ENCODE data around the gene ZDHHC1.

The ZDHHC1 gene, protein sequence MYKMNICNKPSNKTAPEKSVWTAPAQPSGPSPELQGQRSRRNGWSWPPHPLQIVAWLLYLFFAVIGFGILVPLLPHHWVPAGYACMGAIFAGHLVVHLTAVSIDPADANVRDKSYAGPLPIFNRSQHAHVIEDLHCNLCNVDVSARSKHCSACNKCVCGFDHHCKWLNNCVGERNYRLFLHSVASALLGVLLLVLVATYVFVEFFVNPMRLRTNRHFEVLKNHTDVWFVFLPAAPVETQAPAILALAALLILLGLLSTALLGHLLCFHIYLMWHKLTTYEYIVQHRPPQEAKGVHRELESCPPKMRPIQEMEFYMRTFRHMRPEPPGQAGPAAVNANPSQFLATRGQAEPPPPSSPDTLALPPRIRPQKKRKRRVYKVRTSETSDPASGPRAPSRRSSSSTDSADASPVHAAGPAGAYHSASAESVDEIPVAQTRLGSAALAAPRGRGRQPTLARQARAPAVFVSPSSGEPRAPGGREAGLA

DNA sequence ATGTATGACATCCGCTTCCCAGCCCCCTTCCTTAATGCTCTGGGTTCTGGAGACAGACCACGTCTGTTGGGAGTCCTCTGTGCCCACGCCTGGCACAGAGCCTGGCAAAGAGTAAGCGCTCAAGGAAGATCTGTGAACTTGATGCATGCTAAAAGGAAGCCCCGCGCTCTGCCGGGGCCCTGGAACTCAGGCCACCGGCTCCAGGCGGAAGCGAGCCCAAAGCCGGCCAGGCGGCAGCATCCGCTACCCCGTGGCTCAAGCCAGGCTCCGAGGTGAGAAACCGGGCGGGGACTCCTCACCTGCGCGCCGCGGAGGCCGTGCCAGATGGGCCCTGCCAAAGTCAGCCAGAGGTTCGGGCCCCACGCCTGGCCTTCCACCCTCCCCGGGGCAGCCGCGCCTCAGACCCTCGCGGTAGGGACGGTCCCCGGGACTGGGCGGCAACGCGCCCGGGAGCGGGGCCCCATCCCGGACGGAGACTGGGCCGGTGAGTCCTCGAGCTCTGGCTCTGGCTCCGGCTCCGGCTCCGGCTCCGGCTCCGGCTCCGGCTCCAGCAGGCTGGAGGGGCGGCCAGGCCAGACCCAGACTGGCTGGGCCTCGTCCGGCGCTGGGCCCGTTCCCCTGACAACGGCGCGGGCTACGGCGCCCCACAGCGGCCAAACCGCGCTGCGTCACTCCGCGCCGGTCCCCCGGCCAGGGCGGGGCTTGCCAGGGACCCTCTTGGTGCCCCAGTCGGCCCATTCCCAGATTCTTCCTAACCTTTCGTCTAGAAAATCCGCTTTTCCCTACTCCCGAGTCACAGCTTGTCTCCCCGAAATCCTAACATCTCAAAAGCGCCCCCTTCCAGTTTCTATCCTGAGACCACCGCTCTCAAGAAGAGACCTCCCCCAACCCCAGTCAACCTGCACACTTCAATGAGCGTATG, at the start of gene ZDHHC1:
Gene ZDHHC1, minus strand, starts transcription at position 606 of the 922 bp plus-strand sequence. CDS start 8,702 bp downstream, outside the sequence.
- Mint-ChIP-seq H3K9me3 (no peaks in the 10 kb centered on the region), H3K27me3 (ENCODE audit: low read depth) (peaks cover 46% of the 10 kb centered on the region), H3K27ac (peak within 1 kb of the TSS; percentile 71), H3K4me1 (ENCODE audit: low read depth) (peaks cover 11% of the 10 kb centered on the region), H3K4me3 (peak within 1 kb of the TSS; percentile 80), H3K36me3 (ENCODE audit: low read depth) (no peaks in the 10 kb centered on the region)

DNA sequence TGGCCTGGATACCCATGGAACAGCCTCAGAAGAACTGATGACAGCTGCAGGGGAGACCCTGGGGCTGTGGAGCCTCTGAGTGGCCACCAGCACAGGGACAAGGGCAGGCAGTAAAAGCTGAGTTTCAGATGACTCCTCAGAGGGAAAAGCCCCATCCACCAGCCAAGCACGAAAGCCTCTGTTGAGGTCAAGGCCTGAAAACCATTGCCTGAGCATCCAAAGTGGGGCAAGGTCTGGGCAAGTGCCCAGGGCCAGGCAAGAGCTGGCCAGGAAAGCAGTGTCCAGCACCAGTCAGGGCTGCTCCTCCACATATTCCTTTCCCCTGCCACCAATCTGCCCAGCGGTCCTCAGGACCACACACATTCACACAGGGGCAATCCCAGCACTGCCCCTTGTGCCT, 48.3 kb upstream of the ZDHHC1 start:
- Mint-ChIP-seq H3K27ac (no peak overlapping the region), H3K4me1 (ENCODE audit: low read depth) (peaks cover 5% of the 10 kb centered on the region), H3K9me3 (no peaks in the 10 kb centered on the region), H3K4me3 (no peak overlapping the region), H3K36me3 (ENCODE audit: low read depth) (no peaks in the 10 kb centered on the region), H3K27me3 (ENCODE audit: low read depth) (no peaks in the 10 kb centered on the region)

DNA sequence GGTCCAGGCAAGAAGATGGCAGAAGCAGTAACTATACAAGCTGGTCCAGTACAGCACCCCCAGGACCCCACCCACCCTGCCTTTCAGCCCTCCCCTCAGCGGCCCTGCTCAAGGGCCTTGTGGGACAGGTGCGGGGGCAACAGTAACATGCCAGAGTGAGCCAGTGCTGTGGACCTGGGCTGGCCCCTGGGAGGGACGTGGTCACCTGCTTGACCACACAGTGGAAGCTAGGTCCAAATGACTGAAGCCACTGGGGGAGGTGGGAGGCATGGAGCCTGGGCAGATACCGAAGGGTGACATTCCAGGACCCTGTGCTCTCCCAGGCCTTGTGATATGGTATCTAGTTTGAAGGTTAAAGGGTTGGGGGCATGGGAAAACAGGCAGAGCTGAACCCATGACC, 47.4 kb upstream of the ZDHHC1 start:
- Mint-ChIP-seq H3K27ac (no peak overlapping the region), H3K4me3 (no peak overlapping the region), H3K36me3 (ENCODE audit: low read depth) (no peaks in the 10 kb centered on the region), H3K4me1 (ENCODE audit: low read depth) (peaks cover 7% of the 10 kb centered on the region), H3K27me3 (ENCODE audit: low read depth) (no peaks in the 10 kb centered on the region), H3K9me3 (no peaks in the 10 kb centered on the region)

DNA sequence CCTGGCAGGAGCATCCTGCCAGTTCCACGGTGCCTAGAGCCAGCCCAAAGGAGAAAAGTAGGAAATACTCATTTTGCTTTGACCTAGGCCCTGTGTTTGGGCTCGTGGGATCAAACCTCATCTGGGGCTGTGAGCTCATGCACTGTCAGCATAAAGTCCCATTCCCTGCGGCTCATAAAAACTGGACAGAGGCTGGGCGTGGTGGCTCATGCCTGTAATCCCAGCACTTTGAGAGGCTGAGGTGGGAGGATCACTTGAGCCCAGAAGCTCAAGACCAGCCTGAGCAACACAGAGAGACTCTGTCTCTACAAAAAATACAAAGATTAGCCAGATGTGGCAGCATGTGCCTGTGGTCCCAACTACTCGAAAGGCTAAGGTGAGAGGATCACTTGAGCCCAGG, 46.8 kb upstream of the ZDHHC1 start:
- H3K36me3 Mint-ChIP-seq (ENCODE audit: low read depth) = no peaks in the 10 kb centered on the region
- H3K9me3 Mint-ChIP-seq = no peaks in the 10 kb centered on the region
- H3K27me3 Mint-ChIP-seq (ENCODE audit: low read depth) = no peaks in the 10 kb centered on the region
- no peak overlapping the region for H3K4me3 Mint-ChIP-seq
- no peak overlapping the region for H3K27ac Mint-ChIP-seq
- H3K4me1 Mint-ChIP-seq (ENCODE audit: low read depth) = peaks cover 8% of the 10 kb centered on the region

DNA sequence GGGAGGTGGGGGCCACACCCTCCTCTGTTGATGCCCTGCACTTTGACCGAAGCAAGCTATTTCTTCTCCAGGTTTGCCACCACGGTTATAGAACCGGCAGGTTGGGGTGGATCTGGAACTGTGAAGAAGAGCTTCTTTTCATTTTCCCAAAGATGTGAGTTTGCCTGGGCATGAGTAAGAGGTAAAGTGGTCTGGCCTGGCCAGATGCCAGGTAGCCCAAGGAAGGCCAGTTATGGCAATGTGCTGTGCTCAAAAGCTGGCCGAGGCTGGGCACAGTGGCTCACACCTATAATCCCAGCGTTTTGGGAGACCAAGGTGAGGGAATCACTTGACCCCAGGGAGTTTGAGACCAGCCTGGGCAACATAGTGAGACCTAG, 46.0 kb upstream of the ZDHHC1 start:
- H3K27me3 Mint-ChIP-seq (ENCODE audit: low read depth) = no peaks in the 10 kb centered on the region
- H3K4me3 Mint-ChIP-seq = no peak overlapping the region
- H3K4me1 Mint-ChIP-seq (ENCODE audit: low read depth) = peaks cover 8% of the 10 kb centered on the region
- H3K36me3 Mint-ChIP-seq (ENCODE audit: low read depth) = no peaks in the 10 kb centered on the region
- H3K9me3 Mint-ChIP-seq = no peaks in the 10 kb centered on the region
- no peak overlapping the region for H3K27ac Mint-ChIP-seq

DNA sequence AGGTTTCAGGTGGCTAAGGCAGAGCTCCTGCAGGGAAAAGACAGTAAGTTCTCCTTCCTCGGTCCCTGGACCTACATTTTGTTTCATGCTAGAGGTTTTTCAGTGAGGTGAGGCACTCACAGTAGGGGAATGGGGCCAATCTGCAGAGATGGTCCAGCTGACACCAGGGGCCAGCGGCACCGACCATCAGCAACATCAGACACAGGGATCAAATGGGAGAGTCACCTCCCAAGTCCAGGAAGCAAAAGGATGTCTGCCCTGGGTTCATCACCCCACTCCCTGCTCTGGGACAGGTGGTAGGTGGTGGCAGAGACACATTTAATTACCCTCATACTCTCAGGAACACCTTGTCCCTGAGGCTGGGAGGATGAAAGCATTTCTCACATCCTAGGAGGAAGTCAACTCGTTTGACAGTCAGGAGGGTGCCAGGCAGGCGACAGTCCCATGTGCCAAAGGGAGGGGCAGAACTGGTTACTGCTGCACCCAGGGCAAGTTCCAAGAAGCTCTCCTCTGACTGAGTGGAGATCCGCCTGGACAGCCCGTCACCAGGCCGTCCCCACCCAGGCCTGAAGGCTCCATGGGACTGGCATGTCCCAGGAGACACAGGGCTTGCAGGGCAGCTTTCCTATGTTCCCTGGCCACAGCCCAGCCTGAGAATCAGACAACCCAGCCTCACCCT, 45.5 kb upstream of the ZDHHC1 start:
- no peak overlapping the region for H3K4me3 Mint-ChIP-seq
- H3K27me3 Mint-ChIP-seq (ENCODE audit: low read depth) = no peaks in the 10 kb centered on the region
- H3K4me1 Mint-ChIP-seq (ENCODE audit: low read depth) = peaks cover 8% of the 10 kb centered on the region
- no peaks in the 10 kb centered on the region for H3K9me3 Mint-ChIP-seq
- no peaks in the 10 kb centered on the region for H3K36me3 Mint-ChIP-seq (ENCODE audit: low read depth)
- H3K27ac Mint-ChIP-seq = no peak overlapping the region

DNA sequence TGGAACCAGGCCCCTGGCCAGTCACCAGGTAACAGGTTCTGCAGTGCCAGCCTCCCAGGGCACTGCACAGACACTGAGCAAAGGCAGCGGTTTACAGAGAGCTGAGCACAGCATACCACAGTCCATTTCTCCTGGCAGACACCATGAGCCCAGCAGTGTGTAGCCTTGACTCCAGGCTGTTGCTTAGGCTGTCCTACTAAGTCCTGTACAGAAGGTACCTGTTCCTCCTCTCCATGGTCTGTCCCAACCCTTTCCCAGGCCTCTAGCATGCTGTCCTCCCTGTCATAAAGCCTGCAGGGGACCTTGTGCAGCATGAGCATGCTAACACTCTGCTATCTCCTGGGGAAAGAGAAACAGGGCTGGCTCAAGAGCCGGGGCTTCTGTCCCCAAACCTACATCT, 44.7 kb upstream of the ZDHHC1 start:
- H3K9me3 Mint-ChIP-seq = no peaks in the 10 kb centered on the region

DNA sequence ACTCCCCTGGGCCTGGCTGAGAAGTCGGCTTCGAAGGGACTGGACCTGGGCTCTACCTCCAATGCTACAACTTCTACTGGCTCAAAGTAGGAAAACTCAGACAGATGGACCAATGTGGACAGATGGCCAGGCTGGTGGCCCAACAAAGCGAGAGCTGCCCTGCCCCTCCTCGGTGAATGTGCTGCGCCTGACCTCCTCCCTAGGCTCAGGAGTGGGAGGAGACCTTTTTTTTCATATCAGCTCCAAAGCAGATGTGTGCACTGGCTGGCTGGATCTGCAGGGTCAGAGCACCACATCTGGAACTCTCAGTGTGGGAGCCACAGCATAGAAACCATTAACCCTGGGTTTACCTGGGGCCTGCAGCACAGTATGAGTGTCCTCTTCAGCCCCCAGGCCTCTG, 43.9 kb upstream of the ZDHHC1 start:
- Mint-ChIP-seq H3K4me3 (no peak overlapping the region), H3K36me3 (ENCODE audit: low read depth) (no peaks in the 10 kb centered on the region), H3K9me3 (no peaks in the 10 kb centered on the region), H3K27ac (no peak overlapping the region), H3K27me3 (ENCODE audit: low read depth) (no peaks in the 10 kb centered on the region), H3K4me1 (ENCODE audit: low read depth) (peaks cover 8% of the 10 kb centered on the region)

More for the DNA sequence above, 44.7 kb upstream of the ZDHHC1 start:
- Mint-ChIP-seq H3K4me3 (no peak overlapping the region), H3K36me3 (ENCODE audit: low read depth) (no peaks in the 10 kb centered on the region), H3K27ac (no peak overlapping the region), H3K4me1 (ENCODE audit: low read depth) (peaks cover 10% of the 10 kb centered on the region), H3K27me3 (ENCODE audit: low read depth) (no peaks in the 10 kb centered on the region)

DNA sequence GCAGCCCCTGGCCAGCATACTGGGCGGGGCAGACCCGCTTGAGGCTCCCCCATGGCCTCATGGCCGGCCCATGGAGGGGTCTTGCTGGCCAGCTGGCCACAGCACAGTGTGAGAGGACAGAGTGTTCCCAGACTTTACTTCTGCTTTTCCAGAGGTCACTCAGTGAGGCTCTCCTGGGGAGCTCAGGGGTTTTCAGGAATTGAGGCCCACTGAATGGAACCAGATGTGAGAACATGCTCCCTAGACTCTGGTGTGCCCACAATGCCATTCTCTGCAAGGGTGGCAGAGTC, 43.5 kb upstream of the ZDHHC1 start:
- Mint-ChIP-seq H3K4me3 (no peak overlapping the region), H3K27me3 (ENCODE audit: low read depth) (no peaks in the 10 kb centered on the region), H3K4me1 (ENCODE audit: low read depth) (peaks cover 8% of the 10 kb centered on the region), H3K36me3 (ENCODE audit: low read depth) (no peaks in the 10 kb centered on the region), H3K27ac (no peak overlapping the region), H3K9me3 (no peaks in the 10 kb centered on the region)

DNA sequence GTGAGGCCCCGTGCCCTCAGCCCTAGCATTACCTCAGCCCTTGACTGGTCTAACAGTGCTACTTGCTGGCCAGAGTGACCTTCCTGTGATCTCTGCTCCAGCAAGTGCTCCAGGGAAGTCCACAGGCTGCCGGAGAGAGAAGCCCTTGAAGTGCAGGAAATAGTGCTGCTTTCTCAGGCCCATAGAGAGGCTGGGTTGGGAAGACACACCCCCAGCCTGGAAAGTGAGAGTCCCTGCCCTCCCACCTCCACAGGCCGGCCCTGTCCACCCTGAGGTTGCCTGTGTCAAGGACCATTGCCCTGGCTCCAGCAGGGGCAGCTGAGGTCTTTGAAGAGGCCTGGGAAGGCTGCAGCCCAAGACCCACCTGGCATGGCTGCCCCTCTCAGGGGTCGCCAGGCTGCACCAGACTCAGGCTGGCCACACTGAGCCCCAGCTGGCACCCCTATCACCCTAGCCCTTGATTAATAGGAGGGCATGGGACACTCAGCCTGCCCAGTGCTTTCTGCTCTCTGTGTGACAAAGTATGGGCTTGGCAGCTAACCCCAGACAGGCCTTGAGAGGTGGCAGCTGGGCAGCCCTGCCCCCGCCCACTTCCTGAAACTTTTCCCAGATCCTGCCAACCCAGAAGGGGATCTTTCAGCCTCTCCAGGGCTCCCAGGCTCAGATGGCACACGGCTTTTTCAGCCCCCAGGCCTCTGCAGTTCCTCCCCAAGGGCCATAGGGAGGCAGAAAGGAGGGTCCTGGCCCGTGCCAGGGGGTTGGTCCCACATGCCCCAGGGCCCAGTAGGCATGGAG, 43.0 kb upstream of the ZDHHC1 start:
- Mint-ChIP-seq H3K4me1 (ENCODE audit: low read depth) (peaks cover 8% of the 10 kb centered on the region), H3K4me3 (no peak overlapping the region), H3K27ac (no peak overlapping the region), H3K36me3 (ENCODE audit: low read depth) (no peaks in the 10 kb centered on the region), H3K27me3 (ENCODE audit: low read depth) (no peaks in the 10 kb centered on the region), H3K9me3 (no peaks in the 10 kb centered on the region)

DNA sequence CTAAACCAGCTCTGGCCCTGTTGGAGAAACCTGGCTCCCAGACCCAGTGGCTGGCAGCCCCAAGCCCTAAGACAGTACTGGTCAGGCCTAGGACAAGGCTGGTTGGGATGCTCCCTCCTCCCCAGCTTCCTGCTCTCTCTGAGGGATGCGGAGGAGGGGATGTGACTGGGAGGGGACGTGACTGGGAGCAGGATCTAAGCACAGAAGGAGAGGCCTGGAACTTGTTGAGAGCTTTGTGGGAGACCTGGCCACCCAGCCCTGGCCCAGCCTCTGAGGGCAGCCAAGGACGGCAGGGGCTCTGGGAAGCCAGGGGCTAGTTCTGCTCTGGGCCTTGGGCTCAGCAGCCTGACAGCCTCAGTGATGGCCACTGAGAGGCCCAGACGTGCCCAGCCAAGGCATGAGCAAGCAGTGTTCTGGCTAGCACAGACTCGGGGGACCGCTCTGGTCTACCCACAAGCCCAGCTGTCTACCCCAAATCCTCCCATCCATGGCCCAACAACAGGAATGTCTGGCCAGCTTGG, 41.9 kb upstream of the ZDHHC1 start:
- Mint-ChIP-seq H3K27me3 (ENCODE audit: low read depth) (no peaks in the 10 kb centered on the region), H3K4me3 (no peak overlapping the region), H3K4me1 (ENCODE audit: low read depth) (peaks cover 10% of the 10 kb centered on the region), H3K27ac (no peak overlapping the region), H3K36me3 (ENCODE audit: low read depth) (no peaks in the 10 kb centered on the region), H3K9me3 (no peaks in the 10 kb centered on the region)

DNA sequence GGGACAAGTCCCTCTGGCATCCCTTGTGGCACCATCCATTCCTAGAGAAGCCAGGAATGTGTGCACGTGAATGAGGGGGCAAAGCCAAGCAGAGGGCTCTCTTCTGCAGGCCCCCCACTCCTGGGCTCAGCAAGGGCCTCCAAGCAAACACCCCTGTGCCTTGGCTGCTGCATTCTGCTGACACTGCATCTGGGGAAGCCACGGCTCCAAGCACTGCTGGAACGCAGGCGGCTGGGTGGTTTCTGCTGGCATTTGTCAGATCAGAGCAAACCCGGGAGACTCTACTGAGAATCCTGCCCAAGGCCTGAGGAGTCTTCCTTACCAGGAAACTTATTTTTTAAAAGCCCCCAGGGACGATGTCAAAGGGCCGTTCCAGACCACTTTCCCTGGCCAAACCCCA, 41.3 kb upstream of the ZDHHC1 start:
- Mint-ChIP-seq H3K27ac (no peak overlapping the region), H3K36me3 (ENCODE audit: low read depth) (no peaks in the 10 kb centered on the region), H3K9me3 (no peaks in the 10 kb centered on the region), H3K4me3 (no peak overlapping the region), H3K27me3 (ENCODE audit: low read depth) (no peaks in the 10 kb centered on the region), H3K4me1 (ENCODE audit: low read depth) (peaks cover 10% of the 10 kb centered on the region)

DNA sequence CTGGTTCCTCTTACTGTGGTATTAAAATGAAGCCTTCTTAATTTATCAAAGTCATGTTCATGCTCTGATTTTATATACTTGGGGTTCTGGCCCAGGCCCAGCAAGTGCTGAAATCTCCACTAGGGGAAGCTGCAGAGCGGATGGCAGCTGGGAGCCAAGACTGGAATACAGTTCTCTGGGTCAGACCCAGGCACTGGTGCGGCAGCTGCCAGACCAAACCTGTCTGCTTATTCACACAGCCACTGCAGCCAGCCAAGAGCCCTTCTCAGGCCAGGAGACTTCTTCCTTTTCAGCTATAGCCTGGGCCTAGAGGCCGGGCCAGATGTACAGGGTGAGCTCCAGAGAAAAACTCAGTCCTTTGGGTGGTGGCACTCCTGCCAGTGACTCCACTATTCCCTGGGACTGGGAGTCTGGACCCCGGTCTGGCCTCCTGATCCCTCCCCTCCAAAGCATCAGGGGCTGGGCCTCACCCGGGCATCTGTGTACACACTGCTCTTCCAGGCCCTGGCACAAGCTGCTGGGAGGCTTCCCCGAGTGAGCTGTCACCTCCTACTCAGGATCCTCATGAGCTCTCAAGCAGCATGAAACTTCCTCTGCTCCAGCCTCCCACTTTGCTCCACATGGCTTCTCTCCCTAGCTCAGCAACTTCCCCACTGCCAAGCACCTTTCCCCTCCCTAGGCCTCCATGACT, 40.3 kb upstream of the ZDHHC1 start:
- Mint-ChIP-seq H3K27me3 (ENCODE audit: low read depth) (no peaks in the 10 kb centered on the region), H3K27ac (no peak overlapping the region), H3K4me1 (ENCODE audit: low read depth) (peaks cover 10% of the 10 kb centered on the region), H3K36me3 (ENCODE audit: low read depth) (no peaks in the 10 kb centered on the region), H3K9me3 (no peaks in the 10 kb centered on the region), H3K4me3 (no peak overlapping the region)

Data from T-helper 1 cell treated with Interleukin-12 subunit alpha and Interleukin-12 subunit beta and Interleukin-4 antibody, amounts not matched to agents 30 μg/mL and 1 μg/mL, for 36 hours (primary cell).